ENCODE results near the gene DNASE1L3.
"Not testable (repeated sequence)": the region's sequence is repeated elsewhere in the genome, so short reads cannot be mapped to it uniquely, and the experiment has no call there.

DNA sequence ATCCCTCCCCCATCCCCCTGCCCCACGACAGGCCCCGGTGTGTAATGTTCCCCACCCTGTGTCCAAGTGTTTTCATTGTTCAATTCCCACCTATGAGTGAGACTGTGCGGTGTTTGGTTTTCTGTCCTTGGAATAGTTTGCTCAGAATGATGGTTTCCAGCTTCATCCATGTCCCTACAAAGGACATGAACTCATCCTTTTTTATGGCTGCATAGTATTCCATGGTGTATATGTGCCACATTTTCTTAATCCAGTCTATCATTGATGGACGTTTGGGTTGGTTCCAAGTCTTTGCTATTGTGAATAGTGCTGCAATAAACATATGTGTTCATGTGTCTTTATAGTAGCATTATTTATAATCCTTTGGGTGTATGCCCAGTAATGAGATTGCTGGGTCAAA is 32.1 kb upstream of the DNASE1L3 start:
- not testable (repeated sequence) for TF ChIP-seq MAZ (IDR thresholded peaks at IDR 0.05; ENCODE audit: borderline replicate concordance, low read depth, low read length); MAFK (IDR thresholded peaks at IDR 0.05; ENCODE audit: low read depth, low read length); POLR2A (IDR thresholded peaks at IDR 0.05; ENCODE audit: low read depth, low read length); RAD21 (IDR thresholded peaks at IDR 0.05; ENCODE audit: low read length); CHD1 (IDR thresholded peaks at IDR 0.05; ENCODE audit: low read depth, low read length)
- TF ChIP-seq, protein P1, sequence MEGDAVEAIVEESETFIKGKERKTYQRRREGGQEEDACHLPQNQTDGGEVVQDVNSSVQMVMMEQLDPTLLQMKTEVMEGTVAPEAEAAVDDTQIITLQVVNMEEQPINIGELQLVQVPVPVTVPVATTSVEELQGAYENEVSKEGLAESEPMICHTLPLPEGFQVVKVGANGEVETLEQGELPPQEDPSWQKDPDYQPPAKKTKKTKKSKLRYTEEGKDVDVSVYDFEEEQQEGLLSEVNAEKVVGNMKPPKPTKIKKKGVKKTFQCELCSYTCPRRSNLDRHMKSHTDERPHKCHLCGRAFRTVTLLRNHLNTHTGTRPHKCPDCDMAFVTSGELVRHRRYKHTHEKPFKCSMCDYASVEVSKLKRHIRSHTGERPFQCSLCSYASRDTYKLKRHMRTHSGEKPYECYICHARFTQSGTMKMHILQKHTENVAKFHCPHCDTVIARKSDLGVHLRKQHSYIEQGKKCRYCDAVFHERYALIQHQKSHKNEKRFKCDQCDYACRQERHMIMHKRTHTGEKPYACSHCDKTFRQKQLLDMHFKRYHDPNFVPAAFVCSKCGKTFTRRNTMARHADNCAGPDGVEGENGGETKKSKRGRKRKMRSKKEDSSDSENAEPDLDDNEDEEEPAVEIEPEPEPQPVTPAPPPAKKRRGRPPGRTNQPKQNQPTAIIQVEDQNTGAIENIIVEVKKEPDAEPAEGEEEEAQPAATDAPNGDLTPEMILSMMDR (conservative IDR thresholded peaks at IDR 0.05; ENCODE audit: low read depth, low read length) = not testable (repeated sequence)
- TF ChIP-seq, protein P2, sequence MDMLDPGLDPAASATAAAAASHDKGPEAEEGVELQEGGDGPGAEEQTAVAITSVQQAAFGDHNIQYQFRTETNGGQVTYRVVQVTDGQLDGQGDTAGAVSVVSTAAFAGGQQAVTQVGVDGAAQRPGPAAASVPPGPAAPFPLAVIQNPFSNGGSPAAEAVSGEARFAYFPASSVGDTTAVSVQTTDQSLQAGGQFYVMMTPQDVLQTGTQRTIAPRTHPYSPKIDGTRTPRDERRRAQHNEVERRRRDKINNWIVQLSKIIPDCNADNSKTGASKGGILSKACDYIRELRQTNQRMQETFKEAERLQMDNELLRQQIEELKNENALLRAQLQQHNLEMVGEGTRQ (IDR thresholded peaks at IDR 0.05; ENCODE audit: low read depth, low read length) = not testable (repeated sequence)
- TF ChIP-seq, protein P3, sequence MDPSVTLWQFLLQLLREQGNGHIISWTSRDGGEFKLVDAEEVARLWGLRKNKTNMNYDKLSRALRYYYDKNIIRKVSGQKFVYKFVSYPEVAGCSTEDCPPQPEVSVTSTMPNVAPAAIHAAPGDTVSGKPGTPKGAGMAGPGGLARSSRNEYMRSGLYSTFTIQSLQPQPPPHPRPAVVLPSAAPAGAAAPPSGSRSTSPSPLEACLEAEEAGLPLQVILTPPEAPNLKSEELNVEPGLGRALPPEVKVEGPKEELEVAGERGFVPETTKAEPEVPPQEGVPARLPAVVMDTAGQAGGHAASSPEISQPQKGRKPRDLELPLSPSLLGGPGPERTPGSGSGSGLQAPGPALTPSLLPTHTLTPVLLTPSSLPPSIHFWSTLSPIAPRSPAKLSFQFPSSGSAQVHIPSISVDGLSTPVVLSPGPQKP (IDR thresholded peaks at IDR 0.05; ENCODE audit: borderline replicate concordance, low read depth, low read length) = not testable (repeated sequence)

Measured in IMR-90 (cell line).